Regular cardiac myocyte (primary cell): ENCODE data around the gene ZNF180. TPM values are rescaled to one million over a fixed set of nuclear protein-coding genes. Genes with fewer than 3 reads are reported as not detected.

Experiments used
- total RNA-seq: library from RNA; depleted of rRNA; stranded (reverse); fragments of >200 nt; gene quantifications from 2 replicates; pipeline ENCODE4 v1.2.3, GENCODE V29; 2014

Gene ZNF180
- 5.8 and 7.3 TPM in 2 replicates for total RNA-seq

GRCh38 chr19:44499962-44500949, at the start of gene ZNF180:
ZNF180 (minus strand) TSS chr19:44500522; CDS start chr19:44497334, 3,188 bp downstream.

GRCh38 chr19:44529536-44529935, 29.2 kb upstream of the ZNF180 start, which contains the start of gene CEACAM20:
CEACAM20 (minus strand) TSS chr19:44529675; CDS start chr19:44529509, 166 bp downstream.

GRCh38 chr19:44447916-44448674, 52.2 kb downstream of the ZNF180 start, which contains the start of gene ZNF229:
ZNF229 (minus strand) TSS chr19:44448472; CDS start chr19:44442847, 5,625 bp downstream.

Other genes starting within 250 kb of the ZNF180 start
- gene ZNF233, start 240.6 kb downstream of the ZNF180 start, total RNA-seq, result 0.38 and 0.85 TPM in 2 replicates
- 2.3 and 5.1 TPM in 2 replicates for gene ZNF235, start 195.5 kb downstream of the ZNF180 start, total RNA-seq
- gene ZNF112, start 143.8 kb downstream of the ZNF180 start, total RNA-seq, result 7.1 and 9.9 TPM in 2 replicates
- gene ZNF285, start 98.9 kb downstream of the ZNF180 start, total RNA-seq, result 3.1 and 3.4 TPM in 2 replicates
- gene ZNF229, start 52.0 kb downstream of the ZNF180 start, total RNA-seq, result 8.6 and 13.0 TPM in 2 replicates
- not detected in 2 replicates for gene CEACAM20, start 29.2 kb upstream of the ZNF180 start, total RNA-seq
- gene IGSF23, start 113.0 kb upstream of the ZNF180 start, total RNA-seq, result 0.19 and 0.28 TPM in 2 replicates
- 127 and 142 TPM in 2 replicates for gene PVR, start 143.4 kb upstream of the ZNF180 start, total RNA-seq
- gene CEACAM19, start 171.0 kb upstream of the ZNF180 start, total RNA-seq, result 1.1 and 1.3 TPM in 2 replicates
- under 0.01 TPM in 1 of 2 replicates, not detected in the other for gene CEACAM16, start 198.6 kb upstream of the ZNF180 start, total RNA-seq
- 2.5 and 4.8 TPM in 2 replicates for gene BCL3, start 248.2 kb upstream of the ZNF180 start, total RNA-seq